HG02840 (cell line): ENCODE data around the gene RFFL.
"Not testable (repeated sequence)": the region's sequence is repeated elsewhere in the genome, so short reads cannot be mapped to it uniquely, and the experiment has no call there.

Source experiments
- ATAC-seq: cut with Tn5 transposase; IDR thresholded peaks from one replicate; pipeline ENCODE4 v1.9.1; 2021; ENCODE audit warnings: mild to moderate bottlenecking, moderate library complexity, moderate number of reproducible peaks; ENCODE audit not compliant: unreplicated experiment, low FRiP score

The RFFL gene

GRCh38 chr17:35050170-35050569 lies 13.3 kb downstream of the RFFL start:
- ATAC-seq, result no peak

- no peak for ATAC-seq
Measured at GRCh38 chr17:35048685-35049379, 14.7 kb downstream of the RFFL start.

- no peak for ATAC-seq
Measured at GRCh38 chr17:35046740-35047283, 16.7 kb downstream of the RFFL start.

GRCh38 chr17:35046245-35046644 lies 17.3 kb downstream of the RFFL start:
- no peak for ATAC-seq

GRCh38 chr17:35045458-35045979 lies 18.0 kb downstream of the RFFL start:
- ATAC-seq, result not testable (repeated sequence)

- ATAC-seq, result no peak
Measured at GRCh38 chr17:35044181-35044580, 19.3 kb downstream of the RFFL start.

- no peak for ATAC-seq
Measured at GRCh38 chr17:35041390-35041789, 22.1 kb downstream of the RFFL start.

GRCh38 chr17:35038453-35038852 lies 25.1 kb downstream of the RFFL start:
- no peak for ATAC-seq

GRCh38 chr17:35030780-35031179 lies 32.7 kb downstream of the RFFL start:
- ATAC-seq, result no peak

GRCh38 chr17:35028531-35029262 lies 34.8 kb downstream of the RFFL start:
- no peak for ATAC-seq

- ATAC-seq, result not testable (repeated sequence)
Measured at GRCh38 chr17:35028097-35028496, 35.4 kb downstream of the RFFL start.

- ATAC-seq, result no peak
Measured at GRCh38 chr17:35025541-35025940, 38.0 kb downstream of the RFFL start.

- no peak for ATAC-seq
Measured at GRCh38 chr17:35023538-35023937, 40.0 kb downstream of the RFFL start.

- no peak for ATAC-seq
Measured at GRCh38 chr17:35022536-35023063, 40.9 kb downstream of the RFFL start.

GRCh38 chr17:35021520-35022380 lies 41.8 kb downstream of the RFFL start:
- no peak for ATAC-seq

GRCh38 chr17:35019386-35020179 lies 43.9 kb downstream of the RFFL start:
- no peak for ATAC-seq

GRCh38 chr17:35018814-35019213 lies 44.7 kb downstream of the RFFL start:
- ATAC-seq, result no peak

GRCh38 chr17:35017021-35017420 lies 46.5 kb downstream of the RFFL start:
- ATAC-seq, result no peak

- no peak for ATAC-seq
Measured at GRCh38 chr17:35016369-35016768, 47.1 kb downstream of the RFFL start.
